Astrocyte of the spinal cord (primary cell): ENCODE results near the gene CEP131.

ENCODE experiments used
- DNase-seq: peaks from one replicate; pipeline ENCODE4 v3.0.0; 2011; ENCODE audit warnings: low read depth, low spot score
- H3K4me3 ChIP-seq: 2 replicates; pipeline ENCODE4 v1.5.1; 2011; ENCODE audit warnings: low read depth, mild to moderate bottlenecking, low read length, moderate library complexity
- in situ Hi-C: cut with HindIII; loops from 2 replicates; pipeline ENCODE4 v1.10.0; 2017; ENCODE audit warnings: low sequenced_read_pairs
- TF ChIP-seq, protein P1 (sequence below): IDR thresholded peaks from 2 replicates; pipeline ENCODE4 v1.5.1; 2012; ENCODE audit warnings: low read depth, mild to moderate bottlenecking, low read length, inconsistent platforms

Gene CEP131

DNA sequence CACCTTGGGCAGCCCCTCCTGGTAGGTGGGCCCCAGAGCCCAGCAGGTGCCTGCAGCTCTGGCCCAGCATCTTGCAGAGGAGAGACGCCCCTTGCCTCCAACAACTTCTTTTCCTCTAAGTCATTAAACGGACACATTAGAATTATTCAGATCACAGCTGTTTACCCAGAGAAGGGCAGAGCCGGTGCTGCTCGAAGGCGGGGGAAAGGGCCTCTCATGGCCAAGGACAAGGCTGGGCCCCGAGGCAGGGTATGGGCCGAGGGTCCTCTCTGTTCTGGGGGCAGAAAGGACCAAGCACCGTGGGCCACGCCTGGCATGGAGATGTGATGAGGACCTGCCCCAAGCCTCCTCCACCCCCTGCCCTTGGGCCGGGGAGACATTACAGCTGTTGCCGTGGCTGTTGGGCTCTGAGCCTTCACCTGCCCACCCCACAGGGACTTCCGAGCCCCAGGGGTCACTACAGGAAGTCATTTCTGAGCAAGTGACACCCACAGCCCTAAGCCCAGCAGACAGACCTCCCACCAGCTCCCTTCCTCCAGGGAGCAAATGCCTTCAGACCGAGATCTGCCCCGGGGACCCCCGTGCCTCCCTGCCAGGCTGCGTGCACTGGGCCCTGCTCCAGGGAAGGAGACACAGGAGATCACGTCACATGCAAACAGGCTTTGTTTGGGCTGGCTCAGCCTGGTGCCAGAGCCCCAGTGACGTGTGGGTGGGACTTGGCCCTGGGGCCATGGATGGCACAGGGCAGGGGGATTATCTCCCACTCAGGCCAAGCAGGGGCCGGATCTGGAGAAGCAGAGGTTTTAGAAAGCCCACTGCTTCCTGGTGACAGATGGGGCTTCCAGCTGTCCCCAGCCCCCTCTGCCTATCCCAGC is 58.2 kb downstream of the CEP131 start:
- in situ Hi-C loops = no loop called here
- TF ChIP-seq, protein P1, sequence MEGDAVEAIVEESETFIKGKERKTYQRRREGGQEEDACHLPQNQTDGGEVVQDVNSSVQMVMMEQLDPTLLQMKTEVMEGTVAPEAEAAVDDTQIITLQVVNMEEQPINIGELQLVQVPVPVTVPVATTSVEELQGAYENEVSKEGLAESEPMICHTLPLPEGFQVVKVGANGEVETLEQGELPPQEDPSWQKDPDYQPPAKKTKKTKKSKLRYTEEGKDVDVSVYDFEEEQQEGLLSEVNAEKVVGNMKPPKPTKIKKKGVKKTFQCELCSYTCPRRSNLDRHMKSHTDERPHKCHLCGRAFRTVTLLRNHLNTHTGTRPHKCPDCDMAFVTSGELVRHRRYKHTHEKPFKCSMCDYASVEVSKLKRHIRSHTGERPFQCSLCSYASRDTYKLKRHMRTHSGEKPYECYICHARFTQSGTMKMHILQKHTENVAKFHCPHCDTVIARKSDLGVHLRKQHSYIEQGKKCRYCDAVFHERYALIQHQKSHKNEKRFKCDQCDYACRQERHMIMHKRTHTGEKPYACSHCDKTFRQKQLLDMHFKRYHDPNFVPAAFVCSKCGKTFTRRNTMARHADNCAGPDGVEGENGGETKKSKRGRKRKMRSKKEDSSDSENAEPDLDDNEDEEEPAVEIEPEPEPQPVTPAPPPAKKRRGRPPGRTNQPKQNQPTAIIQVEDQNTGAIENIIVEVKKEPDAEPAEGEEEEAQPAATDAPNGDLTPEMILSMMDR = no peak
- H3K4me3 ChIP-seq = no peak overlapping the region
- no peak for DNase-seq

DNA sequence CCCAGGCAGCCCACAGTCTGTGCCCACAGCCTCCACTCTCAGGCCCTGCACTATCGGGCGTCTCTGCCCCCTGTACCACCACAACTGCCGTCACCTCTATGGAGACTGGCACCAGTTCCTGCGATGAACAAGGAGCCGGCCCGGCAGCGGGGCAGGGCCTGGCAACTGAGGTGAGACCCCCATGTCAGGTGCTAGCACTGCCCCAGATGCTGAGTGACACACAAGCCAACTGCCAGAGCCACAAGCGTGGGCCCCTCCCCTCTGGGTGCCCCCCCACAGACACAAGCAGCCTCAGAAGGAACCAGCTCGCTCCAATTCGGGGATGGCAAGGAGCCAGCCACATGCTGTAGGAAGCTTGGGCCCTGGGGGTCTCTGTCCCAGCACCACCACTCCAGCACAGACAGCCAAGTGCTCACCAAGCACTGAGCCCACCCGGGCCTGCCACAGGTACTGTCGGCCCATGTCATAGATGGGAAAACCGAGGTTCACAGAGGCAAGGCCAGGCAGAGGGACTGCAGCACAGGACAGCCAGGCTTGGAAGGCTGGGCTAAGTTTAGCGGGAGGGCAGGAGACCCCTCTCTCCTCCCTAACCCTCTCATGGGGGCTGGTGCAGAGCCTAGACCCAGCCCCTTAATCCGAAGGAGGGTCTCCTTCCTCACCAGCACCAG is 58.9 kb downstream of the CEP131 start:
- DNase-seq = no peak
- in situ Hi-C loops = no loop called here
- H3K4me3 ChIP-seq = no peak overlapping the region
- TF ChIP-seq, protein P1 = no peak

DNA sequence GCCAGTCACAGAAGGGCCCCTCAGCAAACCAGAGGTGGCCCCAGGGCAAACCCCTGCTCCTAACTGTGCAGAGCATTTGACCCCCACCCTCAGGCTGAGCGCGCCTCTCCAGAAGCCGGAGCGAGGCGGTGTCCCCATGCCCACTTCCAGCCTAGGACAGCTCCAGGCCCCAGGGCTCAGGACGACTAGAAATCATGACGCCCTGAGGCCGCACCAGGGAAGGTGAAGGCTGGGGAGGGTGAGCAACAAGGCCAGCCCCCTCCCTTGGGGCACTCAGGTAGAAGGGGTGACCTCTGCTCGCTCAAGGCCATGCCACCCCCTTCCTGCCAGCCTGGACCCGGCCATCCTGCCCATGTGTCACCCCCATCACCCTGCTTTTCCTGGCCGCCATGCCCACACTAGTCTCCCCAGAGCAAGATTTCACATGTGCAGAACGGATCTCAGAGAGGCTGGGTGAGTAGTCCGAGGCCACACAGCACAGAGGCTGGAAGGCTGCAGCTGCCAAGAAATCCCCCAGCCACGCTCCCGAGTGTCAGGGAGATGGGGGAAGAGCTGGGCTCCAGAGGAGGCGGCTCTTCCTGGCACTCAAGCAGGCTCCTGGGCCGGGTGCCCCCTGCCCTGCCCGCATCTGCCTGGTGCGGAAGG is 59.6 kb downstream of the CEP131 start:
- TF ChIP-seq, protein P1 = no peak
- in situ Hi-C loops = no loop called here
- H3K4me3 ChIP-seq = no peak overlapping the region
- no peak for DNase-seq

DNA sequence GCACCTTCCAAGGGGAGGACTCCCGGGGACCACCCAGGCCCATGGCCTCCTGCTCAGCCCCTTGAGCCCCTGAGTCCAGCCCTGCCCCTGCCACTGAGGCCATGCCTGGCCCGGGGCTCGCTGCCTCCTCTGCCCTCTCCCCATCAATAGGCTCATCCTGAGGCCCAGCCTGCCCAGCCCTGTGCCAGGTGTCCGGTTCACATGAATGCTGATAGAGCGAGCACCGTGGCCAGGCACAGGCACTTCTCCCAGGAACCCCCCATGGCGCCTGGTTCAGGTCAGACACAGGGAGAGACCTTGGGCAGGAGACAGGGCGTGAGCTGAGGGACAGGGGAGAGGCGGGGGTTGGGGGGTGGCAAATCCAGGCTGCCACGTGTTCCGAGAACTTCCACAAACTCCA is 60.3 kb downstream of the CEP131 start:
- no peak for DNase-seq
- no peak overlapping the region for H3K4me3 ChIP-seq
- in situ Hi-C loops = no loop called here
- TF ChIP-seq, protein P1 = no peak

DNA sequence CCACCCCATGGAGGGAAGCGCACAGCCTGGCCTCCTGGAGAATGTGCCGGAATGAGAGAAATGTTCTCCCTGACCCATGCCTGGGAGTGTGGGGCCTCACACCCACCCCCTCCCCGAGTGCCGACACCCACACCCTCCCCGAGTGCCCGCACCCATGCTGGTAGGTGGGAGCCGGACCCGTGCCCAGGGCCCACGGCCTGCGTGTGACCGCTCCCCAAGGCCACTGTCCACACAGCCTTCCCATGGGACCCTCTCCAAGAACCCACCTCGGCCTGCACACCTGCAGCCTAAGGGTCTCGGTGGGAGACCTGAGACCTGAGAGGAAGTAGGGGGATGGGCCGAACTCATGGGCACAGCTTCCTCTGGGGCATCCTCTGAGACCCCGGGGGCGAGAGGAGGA is 60.8 kb downstream of the CEP131 start:
- in situ Hi-C loops = no loop called here
- H3K4me3 ChIP-seq = no peak overlapping the region
- TF ChIP-seq, protein P1 = no peak
- no peak for DNase-seq

DNA sequence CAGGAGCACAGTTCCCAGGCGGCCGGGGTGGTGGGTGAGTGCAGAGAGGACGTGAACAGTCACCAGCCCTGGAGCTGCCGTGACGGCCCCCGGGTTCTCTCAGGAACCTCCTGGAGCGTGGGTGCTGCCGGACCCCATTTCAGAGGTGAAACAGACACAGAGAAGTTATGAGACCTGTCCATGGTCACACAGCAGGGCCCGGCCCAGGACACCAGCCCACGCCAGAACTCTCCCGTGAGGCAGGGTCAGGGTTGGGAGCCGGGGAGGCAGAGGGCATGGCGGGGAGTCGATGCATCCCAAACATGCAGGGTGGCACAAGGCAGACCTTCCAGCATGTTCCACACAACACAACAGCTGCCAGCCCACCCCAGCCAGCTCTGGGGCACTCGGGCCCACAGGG is 61.2 kb downstream of the CEP131 start:
- in situ Hi-C loops = no loop called here
- TF ChIP-seq, protein P1 = no peak
- H3K4me3 ChIP-seq = no peak overlapping the region
- no peak for DNase-seq
